ENCODE results near the gene ENTREP1.
A peak's percentile ranks its signal among the peaks of the same experiment; 100 is the strongest.

Gene ENTREP1

GRCh38 chr9:69411246-69411645 lies 86.2 kb downstream of the ENTREP1 start:
- TF ChIP-seq CTCF (IDR thresholded peaks at IDR 0.05; ENCODE audit: low read depth, low read length) = no peak
- no peak overlapping the region for H3K27ac ChIP-seq
- H3K27me3 ChIP-seq (ENCODE audit: insufficient read depth, low read depth, severe bottlenecking) = no peaks in the 10 kb centered on the region
- H3K36me3 ChIP-seq = no peaks in the 10 kb centered on the region
- no peak overlapping the region for H3K4me3 ChIP-seq (ENCODE audit: low read depth, low read length)
- no peak for DNase-seq
- no peaks in the 10 kb centered on the region for H3K9me3 ChIP-seq (ENCODE audit: severe bottlenecking)

GRCh38 chr9:69411931-69412740 lies 87.1 kb downstream of the ENTREP1 start:
- TF ChIP-seq CTCF (IDR thresholded peaks at IDR 0.05; ENCODE audit: low read depth, low read length) = no peak
- H3K9me3 ChIP-seq (ENCODE audit: severe bottlenecking) = no peaks in the 10 kb centered on the region
- DNase-seq = no peak
- no peak overlapping the region for H3K27ac ChIP-seq
- H3K27me3 ChIP-seq (ENCODE audit: insufficient read depth, low read depth, severe bottlenecking) = no peaks in the 10 kb centered on the region
- no peaks in the 10 kb centered on the region for H3K36me3 ChIP-seq
- H3K4me3 ChIP-seq (ENCODE audit: low read depth, low read length) = no peak overlapping the region

GRCh38 chr9:69412741-69413150 lies 87.7 kb downstream of the ENTREP1 start:
- Histone ChIP-seq H3K9me3 (ENCODE audit: severe bottlenecking) (no peaks in the 10 kb centered on the region), H3K27ac (no peak overlapping the region), H3K27me3 (ENCODE audit: insufficient read depth, low read depth, severe bottlenecking) (no peaks in the 10 kb centered on the region), H3K36me3 (no peaks in the 10 kb centered on the region), H3K4me3 (ENCODE audit: low read depth, low read length) (no peak overlapping the region)
- TF ChIP-seq CTCF (IDR thresholded peaks at IDR 0.05; ENCODE audit: low read depth, low read length) = peak; percentile 77
- DNase-seq = peak; percentile 82

GRCh38 chr9:69420611-69421270 lies 95.7 kb downstream of the ENTREP1 start:
- Histone ChIP-seq H3K36me3 (no peaks in the 10 kb centered on the region), H3K27me3 (ENCODE audit: insufficient read depth, low read depth, severe bottlenecking) (no peaks in the 10 kb centered on the region), H3K4me3 (ENCODE audit: low read depth, low read length) (no peak overlapping the region), H3K27ac (no peak overlapping the region), H3K9me3 (ENCODE audit: severe bottlenecking) (peaks cover 2% of the 10 kb centered on the region)
- no peak for TF ChIP-seq CTCF (IDR thresholded peaks at IDR 0.05; ENCODE audit: low read depth, low read length)
- DNase-seq = no peak

GRCh38 chr9:69421908-69422801 lies 97.1 kb downstream of the ENTREP1 start:
- DNase-seq = peak; percentile 60
- Histone ChIP-seq H3K36me3 (no peaks in the 10 kb centered on the region), H3K27me3 (ENCODE audit: insufficient read depth, low read depth, severe bottlenecking) (no peaks in the 10 kb centered on the region), H3K4me3 (ENCODE audit: low read depth, low read length) (no peak overlapping the region), H3K27ac (no peak overlapping the region), H3K9me3 (ENCODE audit: severe bottlenecking) (peaks cover 2% of the 10 kb centered on the region)
- TF ChIP-seq CTCF (IDR thresholded peaks at IDR 0.05; ENCODE audit: low read depth, low read length) = peak; percentile 63

Measured in WERI-Rb-1 (cell line).